ENCODE data around the gene RIN3. TPM values are rescaled to one million over a fixed set of nuclear protein-coding genes. Genes with fewer than 3 reads are reported as not detected.
"Not testable (repeated sequence)": the region's sequence is repeated elsewhere in the genome, so short reads cannot be mapped to it uniquely, and the experiment has no call there.

Gene RIN3
- total and polyA plus RNA-seq, 2 experiments from 2014 or later: 3.5 to 5.4 TPM

- no peak for TF ChIP-seq CTCF (IDR thresholded peaks at IDR 0.05; ENCODE audit: low read depth, low read length)
- H3K4me1 ChIP-seq (ENCODE audit: low read depth): no peaks in the 10 kb centered on the region
- DNase-seq (ENCODE audit: low read depth in 1 of 2, low spot score in 1 of 2): no peak
Measured at GRCh38 chr14:92638266-92638665, 124.7 kb downstream of the RIN3 start.

GRCh38 chr14:92638904-92639303 lies 125.3 kb downstream of the RIN3 start:
- H3K4me3 ChIP-seq: no peak overlapping the region
- H3K9me3 ChIP-seq (ENCODE audit: low read depth): no peaks in the 10 kb centered on the region
- H3K27me3 ChIP-seq: no peaks in the 10 kb centered on the region
- H3K36me3 ChIP-seq: no peaks in the 10 kb centered on the region
- H3K4me1 ChIP-seq (ENCODE audit: low read depth): no peaks in the 10 kb centered on the region
- no peak for DNase-seq (ENCODE audit: low read depth in 1 of 2, low spot score in 1 of 2)
- TF ChIP-seq CTCF (IDR thresholded peaks at IDR 0.05; ENCODE audit: low read depth, low read length): no peak
- no peak overlapping the region for H3K27ac ChIP-seq

More at GRCh38 chr14:92638266-92638665, 124.7 kb downstream of the RIN3 start:
- Histone ChIP-seq H3K36me3 (no peaks in the 10 kb centered on the region), H3K9me3 (ENCODE audit: low read depth) (no peaks in the 10 kb centered on the region), H3K4me3 (no peak overlapping the region), H3K27ac (no peak overlapping the region), H3K27me3 (no peaks in the 10 kb centered on the region)

GRCh38 chr14:92639472-92640117 lies 126.0 kb downstream of the RIN3 start:
- not testable (repeated sequence) for DNase-seq (ENCODE audit: low read depth in 1 of 2, low spot score in 1 of 2); H3K36me3 ChIP-seq; H3K27ac ChIP-seq; H3K4me1 ChIP-seq (ENCODE audit: low read depth); H3K4me3 ChIP-seq; H3K9me3 ChIP-seq (ENCODE audit: low read depth); H3K27me3 ChIP-seq

GRCh38 chr14:92641306-92641705 lies 127.7 kb downstream of the RIN3 start:
- no peak for TF ChIP-seq CTCF (IDR thresholded peaks at IDR 0.05; ENCODE audit: low read depth, low read length)
- Histone ChIP-seq H3K9me3 (ENCODE audit: low read depth) (no peaks in the 10 kb centered on the region), H3K27ac (no peak overlapping the region), H3K4me1 (ENCODE audit: low read depth) (no peaks in the 10 kb centered on the region), H3K27me3 (no peaks in the 10 kb centered on the region), H3K36me3 (no peaks in the 10 kb centered on the region), H3K4me3 (no peak overlapping the region)
- DNase-seq (ENCODE audit: low read depth in 1 of 2, low spot score in 1 of 2): no peak

GRCh38 chr14:92644171-92644969 lies 130.8 kb downstream of the RIN3 start:
- Histone ChIP-seq H3K27ac (no peak overlapping the region), H3K4me1 (ENCODE audit: low read depth) (peaks cover 7% of the 10 kb centered on the region), H3K9me3 (ENCODE audit: low read depth) (no peaks in the 10 kb centered on the region), H3K4me3 (no peak overlapping the region), H3K27me3 (no peaks in the 10 kb centered on the region), H3K36me3 (no peaks in the 10 kb centered on the region)
- no peak for TF ChIP-seq CTCF (IDR thresholded peaks at IDR 0.05; ENCODE audit: low read depth, low read length)
- peak in 1 of 2 donors; percentile 47 for DNase-seq (ENCODE audit: low read depth in 1 of 2, low spot score in 1 of 2)

GRCh38 chr14:92644970-92645515 lies 131.5 kb downstream of the RIN3 start:
- H3K27me3 ChIP-seq: no peaks in the 10 kb centered on the region
- H3K4me3 ChIP-seq: no peak overlapping the region
- peaks cover 7% of the 10 kb centered on the region for H3K4me1 ChIP-seq (ENCODE audit: low read depth)
- H3K36me3 ChIP-seq: no peaks in the 10 kb centered on the region
- no peak for DNase-seq (ENCODE audit: low read depth in 1 of 2, low spot score in 1 of 2)
- no peak overlapping the region for H3K27ac ChIP-seq
- TF ChIP-seq CTCF (IDR thresholded peaks at IDR 0.05; ENCODE audit: low read depth, low read length): no peak
- no peaks in the 10 kb centered on the region for H3K9me3 ChIP-seq (ENCODE audit: low read depth)

Measured in cardiac muscle cell (in vitro differentiated cells and primary cell).